ENCODE results near the gene CRNKL1.

Gene CRNKL1

DNA sequence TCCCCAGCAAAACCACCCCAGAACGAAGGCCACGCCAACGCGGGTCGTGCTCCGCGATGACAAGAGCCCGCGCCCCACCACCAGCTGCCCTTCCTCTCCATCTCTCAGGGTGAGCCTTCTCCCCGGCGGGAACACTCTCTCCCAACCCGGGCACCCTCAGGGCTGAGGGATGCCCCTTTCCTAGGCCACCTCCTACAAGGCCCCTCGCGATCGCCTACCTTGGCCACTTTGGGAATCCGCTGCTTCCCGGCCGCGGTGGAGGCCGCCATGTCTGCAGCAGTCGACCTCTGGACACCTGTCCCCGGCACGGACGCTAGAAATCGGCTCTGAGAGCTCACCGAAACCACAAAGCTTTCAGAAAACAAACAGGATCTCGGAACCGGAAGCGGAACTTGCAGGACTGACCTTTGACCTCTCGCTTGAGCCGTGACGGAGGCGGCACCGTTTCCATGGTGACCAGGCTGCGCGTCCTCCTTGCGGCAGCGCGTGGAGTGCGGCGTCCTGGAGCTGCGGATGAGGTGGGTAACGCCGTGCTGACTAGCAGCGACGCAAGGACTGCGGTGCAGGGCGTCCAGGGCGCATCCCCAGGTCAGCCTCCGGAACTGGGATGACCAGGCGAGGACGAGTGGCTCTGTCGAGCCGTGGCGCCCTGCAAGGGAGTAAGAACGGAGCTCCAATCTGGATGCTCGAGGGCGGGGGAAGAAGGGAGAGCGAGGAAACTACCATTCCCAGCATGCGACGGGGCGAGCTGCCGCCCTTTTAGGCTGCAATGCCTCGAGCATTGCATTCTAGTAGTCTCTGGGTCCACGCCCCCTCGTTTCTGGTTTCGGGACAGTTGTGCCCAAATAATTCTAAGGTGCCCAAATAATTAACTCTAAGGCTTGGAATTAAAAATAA lies at the start of gene CRNKL1, which contains the start of gene CFAP61:
Gene CRNKL1 (minus strand): TSS at position 393 of the 897 bp plus-strand sequence. CDS start 124 bp downstream, at position 269.
Gene CFAP61 (plus strand): TSS at position 459 of the 897 bp plus-strand sequence. CDS start 4,122 bp downstream, outside the sequence.
- Mint-ChIP-seq H3K27ac (peak within 1 kb of the TSS; percentile 92), H3K4me1 (ENCODE audit: low read depth) (no peaks in the 10 kb centered on the region), H3K4me3 (peak within 1 kb of the TSS; percentile 97), H3K9me3 (no peaks in the 10 kb centered on the region), H3K27me3 (no peaks in the 10 kb centered on the region), H3K36me3 (ENCODE audit: low read depth) (peaks cover 45% of the 10 kb centered on the region)
- intact Hi-C loops (cut with micrococcal nuclease): loop anchor here (1.0 kb wide), 1 partner anchor 35 kb away; the partner anchor contains the start of gene NAA20

DNA sequence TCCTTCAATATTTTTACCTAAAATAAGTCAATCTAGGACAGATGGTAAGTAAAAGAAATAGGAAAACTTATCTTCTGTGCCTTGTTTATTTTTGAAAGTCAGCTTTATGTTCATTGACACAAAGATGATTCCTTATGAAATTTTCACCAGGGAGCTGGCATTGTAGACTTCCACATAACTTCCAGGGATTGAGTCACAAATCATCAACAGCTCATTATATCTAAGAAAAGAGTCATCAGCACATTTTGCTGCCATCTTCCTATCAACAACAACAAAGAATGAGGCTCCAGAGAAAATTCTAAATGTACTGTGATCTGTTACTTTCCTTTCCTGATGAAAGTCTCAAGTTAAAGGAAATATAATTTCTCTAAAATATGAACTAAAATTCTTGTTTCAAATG lies 48.6 kb upstream of the CRNKL1 start:
- intact Hi-C loops (cut with micrococcal nuclease): no loop called here
- H3K9me3 Mint-ChIP-seq: no peaks in the 10 kb centered on the region
- H3K4me1 Mint-ChIP-seq (ENCODE audit: low read depth): no peaks in the 10 kb centered on the region
- no peaks in the 10 kb centered on the region for H3K36me3 Mint-ChIP-seq (ENCODE audit: low read depth)
- H3K27ac Mint-ChIP-seq: no peak overlapping the region
- peaks cover 1% of the 10 kb centered on the region for H3K27me3 Mint-ChIP-seq
- H3K4me3 Mint-ChIP-seq: no peak overlapping the region

DNA sequence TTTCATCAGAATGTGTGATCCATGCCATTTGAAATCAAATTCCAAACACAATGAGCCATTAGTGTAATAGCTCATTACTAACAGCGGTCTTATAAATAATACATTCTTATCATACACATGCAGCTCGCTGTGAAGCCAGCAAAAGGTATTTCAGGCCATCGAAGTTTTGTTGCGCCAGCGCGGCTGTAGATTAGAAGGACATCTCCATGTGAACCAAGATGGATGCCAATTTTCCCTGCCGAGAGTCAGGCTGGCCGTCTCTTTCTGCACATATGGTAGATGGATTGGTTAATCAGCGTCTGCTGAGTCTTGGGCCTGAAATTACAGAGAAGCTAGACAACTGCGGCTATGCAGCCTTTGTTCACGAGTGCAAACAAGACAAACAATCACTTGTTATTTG lies 44.2 kb upstream of the CRNKL1 start:
- Mint-ChIP-seq H3K27me3 (no peaks in the 10 kb centered on the region), H3K9me3 (no peaks in the 10 kb centered on the region), H3K36me3 (ENCODE audit: low read depth) (no peaks in the 10 kb centered on the region), H3K27ac (no peak overlapping the region), H3K4me3 (no peak overlapping the region), H3K4me1 (ENCODE audit: low read depth) (no peaks in the 10 kb centered on the region)
- intact Hi-C loops (cut with micrococcal nuclease): loop anchor here (10.0 kb wide), 1 partner anchor 78 kb away; no protein-coding TSS in a partner anchor

DNA sequence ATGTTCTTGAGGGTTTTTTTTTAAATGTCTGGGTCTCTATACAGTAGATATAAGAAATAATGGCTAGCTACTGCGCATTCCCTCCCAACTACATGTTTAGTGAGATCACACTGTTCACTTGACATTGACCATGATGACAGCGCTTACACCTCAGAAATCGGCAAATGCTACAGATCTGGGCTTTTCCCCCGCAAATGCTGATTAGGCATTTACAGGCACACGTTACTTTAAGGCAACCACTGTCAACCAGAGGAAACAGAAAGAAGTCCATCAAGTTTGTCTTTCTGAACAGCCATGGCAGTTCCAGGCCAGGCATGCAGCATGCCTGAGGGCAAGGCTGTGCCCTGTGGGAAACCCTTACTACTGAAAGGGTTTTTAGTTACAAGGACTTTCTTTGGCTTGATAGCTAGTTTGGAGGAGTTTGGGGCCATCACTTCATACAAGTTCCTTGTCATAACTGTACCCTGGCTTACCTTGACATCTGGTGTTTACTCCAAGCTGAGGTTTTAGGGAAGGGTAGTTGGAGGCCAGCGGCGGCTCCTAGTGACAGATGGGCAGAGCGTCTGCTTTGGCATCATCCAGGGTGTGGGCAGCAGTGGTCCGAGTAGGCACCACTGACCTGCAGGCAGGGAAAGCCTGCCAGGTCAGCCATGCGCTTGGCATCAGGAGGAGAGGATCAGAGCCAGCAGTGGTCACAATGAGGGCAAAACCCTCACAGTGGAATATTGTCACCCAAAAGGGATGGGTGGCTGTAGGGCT lies 43.0 kb upstream of the CRNKL1 start:
- no peak overlapping the region for H3K27ac Mint-ChIP-seq

DNA sequence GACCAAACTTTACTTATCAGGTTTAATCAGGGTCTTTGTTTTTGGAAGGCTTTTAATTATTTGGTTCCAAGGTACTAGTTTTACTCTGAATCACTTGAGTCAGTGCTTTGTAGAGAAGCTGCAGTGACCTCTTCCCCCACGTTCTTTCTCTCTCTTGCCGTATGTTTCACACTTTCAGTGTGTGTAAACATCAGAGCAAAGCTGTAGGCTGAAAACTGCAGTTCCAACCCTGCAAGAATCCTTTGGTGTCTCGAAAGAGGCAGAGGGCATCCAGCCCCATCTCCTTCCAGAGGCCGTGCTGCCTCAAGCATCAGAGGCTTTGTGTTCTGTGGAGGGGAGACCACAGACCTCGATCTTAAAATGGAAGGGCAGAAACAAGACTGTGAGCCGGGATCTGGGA lies 42.1 kb upstream of the CRNKL1 start:
- Mint-ChIP-seq H3K27ac (no peak overlapping the region), H3K36me3 (ENCODE audit: low read depth) (no peaks in the 10 kb centered on the region), H3K9me3 (no peaks in the 10 kb centered on the region), H3K27me3 (no peaks in the 10 kb centered on the region), H3K4me1 (ENCODE audit: low read depth) (no peaks in the 10 kb centered on the region), H3K4me3 (no peak overlapping the region)
- intact Hi-C loops (cut with micrococcal nuclease): loop anchor here (10.0 kb wide), 1 partner anchor 80 kb away; no protein-coding TSS in a partner anchor

More for the DNA sequence above, 43.0 kb upstream of the CRNKL1 start:
- no peaks in the 10 kb centered on the region for H3K36me3 Mint-ChIP-seq (ENCODE audit: low read depth)
- H3K4me1 Mint-ChIP-seq (ENCODE audit: low read depth): no peaks in the 10 kb centered on the region
- H3K9me3 Mint-ChIP-seq: no peaks in the 10 kb centered on the region
- H3K4me3 Mint-ChIP-seq: no peak overlapping the region
- no peaks in the 10 kb centered on the region for H3K27me3 Mint-ChIP-seq
- intact Hi-C loops (cut with micrococcal nuclease): loop anchor here (10.0 kb wide), 1 partner anchor 80 kb away; no protein-coding TSS in a partner anchor

DNA sequence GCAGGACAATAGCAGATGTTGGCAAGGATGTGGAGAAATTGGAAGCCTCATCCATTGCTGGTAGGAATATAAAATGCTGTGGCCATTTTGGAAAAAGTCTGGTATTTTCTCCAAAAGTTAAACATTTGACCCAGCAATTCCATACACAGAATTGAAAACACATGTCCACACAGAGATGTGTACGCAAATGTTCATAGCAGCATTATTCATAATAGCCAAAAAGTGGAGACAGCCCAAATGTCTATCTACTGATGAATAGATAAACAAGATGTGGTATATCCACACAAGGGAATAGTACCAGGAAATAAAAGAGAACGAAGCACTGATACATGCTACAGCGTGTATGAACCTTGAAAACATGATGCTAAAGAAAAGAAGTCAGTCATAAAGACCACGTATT lies 40.6 kb upstream of the CRNKL1 start:
- Mint-ChIP-seq H3K27me3 (peaks cover 2% of the 10 kb centered on the region), H3K27ac (no peak overlapping the region), H3K4me1 (ENCODE audit: low read depth) (no peaks in the 10 kb centered on the region), H3K4me3 (no peak overlapping the region), H3K36me3 (ENCODE audit: low read depth) (no peaks in the 10 kb centered on the region), H3K9me3 (no peaks in the 10 kb centered on the region)
- intact Hi-C loops (cut with micrococcal nuclease): loop anchor here (10.0 kb wide), 1 partner anchor 82 kb away; no protein-coding TSS in a partner anchor

DNA sequence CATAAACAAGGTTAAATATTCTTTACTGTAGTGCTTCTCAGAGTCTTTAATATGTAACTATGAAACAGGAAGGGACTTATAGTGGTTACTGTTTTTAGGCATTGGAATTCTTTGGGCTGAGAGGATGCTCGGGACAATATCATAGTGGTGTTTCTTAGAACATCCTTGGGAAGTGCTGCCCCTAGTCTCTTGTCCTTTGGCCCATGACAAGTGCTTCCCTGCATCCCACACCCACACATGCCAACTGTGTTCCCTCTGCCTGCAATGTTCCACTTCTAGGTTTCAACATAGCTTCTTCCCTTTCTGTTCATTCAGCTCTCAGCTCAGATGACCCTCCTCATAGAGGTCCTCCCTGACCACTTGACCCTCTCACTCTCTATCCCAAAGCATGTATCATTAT lies 37.7 kb upstream of the CRNKL1 start:
- no peak overlapping the region for H3K27ac Mint-ChIP-seq
- H3K4me3 Mint-ChIP-seq: no peak overlapping the region
- H3K9me3 Mint-ChIP-seq: no peaks in the 10 kb centered on the region
- H3K27me3 Mint-ChIP-seq: peaks cover 2% of the 10 kb centered on the region
- intact Hi-C loops (cut with micrococcal nuclease): loop anchor here (10.0 kb wide), 1 partner anchor 85 kb away; no protein-coding TSS in a partner anchor
- no peaks in the 10 kb centered on the region for H3K4me1 Mint-ChIP-seq (ENCODE audit: low read depth)
- no peaks in the 10 kb centered on the region for H3K36me3 Mint-ChIP-seq (ENCODE audit: low read depth)

DNA sequence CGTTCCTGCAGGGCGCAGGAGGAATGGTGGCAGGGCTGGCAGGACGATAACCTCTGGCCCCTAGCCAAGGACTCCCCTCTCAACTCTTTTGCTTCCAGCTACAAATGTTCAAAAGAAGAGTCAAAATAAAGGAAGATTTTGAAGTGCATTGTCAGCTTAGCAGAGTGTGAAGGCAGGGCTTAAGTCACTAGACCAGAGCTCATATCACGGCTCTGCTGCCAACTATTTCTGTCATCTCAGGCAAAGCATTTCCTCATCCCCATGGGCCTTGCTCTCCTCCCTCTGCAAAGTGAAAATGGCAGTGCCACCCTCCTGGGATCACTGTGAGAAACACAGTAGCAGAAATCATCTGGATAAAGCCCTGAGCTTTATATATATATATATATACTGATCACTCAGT lies 36.8 kb upstream of the CRNKL1 start:
- H3K4me1 Mint-ChIP-seq (ENCODE audit: low read depth): no peaks in the 10 kb centered on the region
- no peak overlapping the region for H3K4me3 Mint-ChIP-seq
- intact Hi-C loops (cut with micrococcal nuclease): no loop called here
- no peak overlapping the region for H3K27ac Mint-ChIP-seq
- no peaks in the 10 kb centered on the region for H3K9me3 Mint-ChIP-seq
- H3K36me3 Mint-ChIP-seq (ENCODE audit: low read depth): no peaks in the 10 kb centered on the region
- peaks cover 2% of the 10 kb centered on the region for H3K27me3 Mint-ChIP-seq

DNA sequence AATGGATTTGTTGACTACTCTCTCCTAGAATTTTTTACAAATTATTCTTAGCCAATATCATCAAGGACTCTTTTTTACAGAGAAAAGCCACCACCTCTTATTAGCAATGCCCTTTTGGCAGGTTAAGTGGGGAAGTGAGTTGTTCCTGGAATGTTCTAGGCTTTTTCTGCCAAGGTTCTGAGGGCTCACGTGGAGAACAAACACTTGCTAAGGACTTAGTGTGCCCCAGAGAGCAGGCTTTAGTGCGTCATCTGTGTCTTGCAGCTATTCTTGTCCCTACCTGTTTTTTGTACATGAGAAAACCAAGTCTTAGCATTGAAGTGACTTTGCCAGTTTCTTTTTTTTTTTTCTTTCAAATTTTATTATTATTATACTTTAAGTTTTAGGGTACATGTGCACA lies 33.5 kb upstream of the CRNKL1 start:
- H3K4me1 Mint-ChIP-seq (ENCODE audit: low read depth): no peaks in the 10 kb centered on the region
- no peak overlapping the region for H3K4me3 Mint-ChIP-seq
- H3K27ac Mint-ChIP-seq: no peak overlapping the region
- no peaks in the 10 kb centered on the region for H3K36me3 Mint-ChIP-seq (ENCODE audit: low read depth)
- H3K27me3 Mint-ChIP-seq: peaks cover 6% of the 10 kb centered on the region
- no peaks in the 10 kb centered on the region for H3K9me3 Mint-ChIP-seq
- intact Hi-C loops (cut with micrococcal nuclease): no loop called here

DNA sequence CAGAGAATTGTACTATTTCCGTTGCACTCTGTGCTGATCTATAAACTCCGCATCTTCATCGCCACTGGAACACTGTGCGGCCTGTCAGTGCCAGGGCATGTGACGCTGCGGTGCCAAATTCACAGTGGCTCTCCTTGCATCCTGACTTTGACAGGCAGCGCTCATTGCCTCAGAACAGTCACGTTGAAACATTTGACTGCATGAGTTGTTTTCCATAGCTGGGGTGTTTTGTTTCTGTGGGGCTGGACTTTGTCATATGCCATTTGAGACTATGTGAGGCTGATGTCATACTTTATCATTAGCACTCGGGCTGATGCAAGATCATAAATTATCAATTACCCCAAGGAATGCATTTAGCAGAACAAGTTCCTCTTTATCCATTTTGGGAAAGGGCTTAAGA lies 32.8 kb upstream of the CRNKL1 start:
- Mint-ChIP-seq H3K4me1 (ENCODE audit: low read depth) (no peaks in the 10 kb centered on the region), H3K36me3 (ENCODE audit: low read depth) (no peaks in the 10 kb centered on the region), H3K27me3 (peaks cover 7% of the 10 kb centered on the region), H3K9me3 (no peaks in the 10 kb centered on the region), H3K27ac (no peak overlapping the region), H3K4me3 (no peak overlapping the region)
- intact Hi-C loops (cut with micrococcal nuclease): no loop called here

DNA sequence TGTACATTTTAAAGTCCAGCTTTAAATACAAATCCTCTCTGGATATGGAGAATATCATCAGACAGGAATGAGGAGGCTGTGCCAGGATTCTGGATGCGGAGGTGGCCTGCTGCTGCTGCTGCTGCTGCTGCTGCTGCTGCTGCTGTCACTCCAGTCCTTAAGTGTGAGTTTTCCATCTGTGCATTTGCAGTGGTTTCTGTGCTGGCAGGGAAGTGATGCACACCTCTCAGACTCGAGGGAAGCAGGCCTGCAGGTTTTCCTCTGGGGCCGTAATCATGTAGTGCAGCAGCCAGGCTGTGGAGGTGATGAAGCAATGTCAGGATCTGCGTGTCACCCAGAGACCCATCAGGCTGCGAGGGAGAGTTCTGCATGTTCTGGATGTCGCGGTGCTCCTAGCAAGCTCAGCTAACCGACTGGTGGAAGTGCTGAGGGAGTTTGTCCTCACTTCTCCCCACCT lies 32.1 kb upstream of the CRNKL1 start:
- Mint-ChIP-seq H3K27ac (no peak overlapping the region), H3K36me3 (ENCODE audit: low read depth) (no peaks in the 10 kb centered on the region), H3K4me3 (no peak overlapping the region), H3K9me3 (no peaks in the 10 kb centered on the region), H3K4me1 (ENCODE audit: low read depth) (no peaks in the 10 kb centered on the region), H3K27me3 (peaks cover 7% of the 10 kb centered on the region)
- intact Hi-C loops (cut with micrococcal nuclease): loop anchor here (1.0 to 5.0 kb wide), 3 partner anchors 153 to 484 kb away; no protein-coding TSS in a partner anchor

DNA sequence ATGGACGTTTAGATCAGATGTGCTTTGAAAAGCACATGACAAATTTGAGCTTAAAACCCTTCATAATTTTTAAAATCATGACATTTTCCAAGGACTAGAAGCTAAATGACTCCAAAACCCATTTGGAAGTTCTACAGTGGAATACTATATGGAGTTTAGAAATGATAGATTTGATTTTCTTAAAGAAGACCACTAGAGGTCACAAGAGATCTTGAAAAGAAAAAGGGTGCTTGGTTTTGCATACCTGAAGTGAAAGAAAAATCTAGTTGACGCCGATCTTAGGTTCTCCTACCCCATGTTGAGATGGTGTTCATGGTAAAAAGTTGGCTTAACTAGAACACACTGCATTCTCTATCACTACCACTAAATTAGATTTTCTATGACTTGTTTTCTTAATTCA lies 31.5 kb upstream of the CRNKL1 start:
- Mint-ChIP-seq H3K36me3 (ENCODE audit: low read depth) (no peaks in the 10 kb centered on the region), H3K9me3 (no peaks in the 10 kb centered on the region), H3K27ac (no peak overlapping the region), H3K4me1 (ENCODE audit: low read depth) (no peaks in the 10 kb centered on the region), H3K4me3 (no peak overlapping the region), H3K27me3 (peaks cover 10% of the 10 kb centered on the region)
- intact Hi-C loops (cut with micrococcal nuclease): loop anchor here (1.0 to 5.0 kb wide), 4 partner anchors 153 to 511 kb away; no protein-coding TSS in a partner anchor

DNA sequence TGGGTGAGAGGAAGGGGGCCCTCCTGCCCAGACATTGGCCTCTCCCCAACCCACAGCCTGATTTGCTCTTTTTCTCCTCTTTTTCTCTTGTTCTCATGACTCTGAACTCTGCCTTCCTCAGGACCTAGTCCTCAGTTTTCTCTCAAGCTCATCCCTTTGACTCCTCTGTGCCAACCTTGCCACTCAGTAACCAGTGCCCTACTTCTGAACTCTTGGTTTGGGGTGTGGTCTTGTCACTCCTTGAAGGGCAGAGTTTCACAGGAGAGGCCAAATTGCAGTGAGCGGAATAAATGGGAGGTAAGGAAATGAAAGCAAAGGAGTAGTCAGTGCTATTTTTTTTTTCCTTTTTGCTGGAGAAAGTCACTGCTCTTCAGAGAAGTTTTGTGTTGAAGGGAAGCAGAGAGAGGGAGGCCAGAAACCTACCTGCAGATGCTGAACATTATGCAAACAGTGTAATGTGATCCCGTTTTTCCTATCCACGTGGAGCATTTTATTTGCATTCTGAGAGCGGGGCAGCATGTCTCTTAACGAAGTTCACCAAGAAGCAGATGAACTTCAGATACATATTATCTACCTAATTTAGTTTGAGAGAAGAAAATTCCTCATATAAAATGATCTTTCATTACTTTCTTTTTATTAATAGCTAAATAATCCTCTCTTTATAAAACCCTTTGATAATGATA lies 27.0 kb upstream of the CRNKL1 start:
- Mint-ChIP-seq H3K4me1 (ENCODE audit: low read depth) (no peaks in the 10 kb centered on the region), H3K9me3 (no peaks in the 10 kb centered on the region), H3K27ac (no peak overlapping the region), H3K36me3 (ENCODE audit: low read depth) (no peaks in the 10 kb centered on the region), H3K4me3 (no peak overlapping the region), H3K27me3 (peaks cover 12% of the 10 kb centered on the region)
- intact Hi-C loops (cut with micrococcal nuclease): no loop called here

Measured in dendritic cell treated with granulocyte-macrophage colony-stimulating factor and Interleukin-4, amounts not matched to agents 40 ng/mL and 50 ng/mL, for 4 days (primary cell).